Suprapubic skin (tissue), 4 donors: ENCODE data around the gene E2F3. TPM values are rescaled to one million over a fixed set of nuclear protein-coding genes. Genes with fewer than 3 reads are reported as not detected.
"Not testable (repeated sequence)": the region's sequence is repeated elsewhere in the genome, so short reads cannot be mapped to it uniquely, and the experiment has no call there.

Experiments used
- DNase-seq, 2 donors: peaks; one replicate each; pipeline ENCODE4 v3.0.0-alpha.2; 2019; ENCODE audit warnings: low spot score in 2 of 2
- H3K27ac ChIP-seq: fragments of 200-600 bp; sonication (generic); one replicate; pipeline ENCODE4 v1.5.1; 2019
- H3K27me3 ChIP-seq: fragments of 200-600 bp; sonication (generic); one replicate; pipeline ENCODE4 v1.5.1; 2019
- H3K36me3 ChIP-seq: fragments of 200-600 bp; sonication (generic); one replicate; pipeline ENCODE4 v1.5.1; 2019
- H3K4me1 ChIP-seq: fragments of 200-600 bp; sonication (generic); one replicate; pipeline ENCODE4 v1.5.1; 2019
- H3K4me3 ChIP-seq: fragments of 200-600 bp; sonication (generic); one replicate; pipeline ENCODE4 v1.5.1; 2019; ENCODE audit warnings: mild to moderate bottlenecking
- H3K9me3 ChIP-seq: fragments of 200-600 bp; sonication (generic); one replicate; pipeline ENCODE4 v1.5.1; 2019
- CTCF ChIP-seq, 2 donors: fragments of 200-600 bp in 1 of 2; fragments of 450-650 bp in 1 of 2; sonication (generic) in 1 of 2; IDR thresholded peaks; one replicate each; pipeline ENCODE4 v1.5.1; 2016 to 2019; ENCODE audit warnings: antibody characterized with exemption in 2 of 2, mild to moderate bottlenecking in 1 of 2, moderate library complexity in 1 of 2
- EP300 ChIP-seq: sonication (generic); formaldehyde crosslinking; IDR thresholded peaks from one replicate; pipeline ENCODE4 v1.6.1; 2017; ENCODE audit warnings: antibody characterized with exemption
- POLR2A ChIP-seq, 2 donors: fragments of 450-650 bp; IDR thresholded peaks; one replicate each; pipeline ENCODE4 v1.6.1; 2017; ENCODE audit warnings: antibody characterized with exemption in 2 of 2, mild to moderate bottlenecking in 2 of 2, moderate library complexity in 2 of 2
- POLR2AphosphoS5 ChIP-seq, 3 donors: sonication (generic); formaldehyde crosslinking; IDR thresholded peaks; one replicate each; pipeline ENCODE4 v1.6.1; 2017; ENCODE audit warnings: antibody characterized with exemption in 3 of 3
- WGBS: methylation state at CpG from one replicate; pipeline ENCODE4 v1.1.5; 2018; 5-methylcytosine and 5-hydroxymethylcytosine counted together
- total RNA-seq, 4 donors: library from RNA; depleted of rRNA; stranded (reverse); fragments of >200 nt; gene quantifications; one replicate each; pipeline ENCODE4 v1.1.0, GENCODE V29; 2016

The E2F3 gene
- total RNA-seq, 4 donors from 2014 or later: 1.9 to 3.6 (median 2.9) TPM

DNA sequence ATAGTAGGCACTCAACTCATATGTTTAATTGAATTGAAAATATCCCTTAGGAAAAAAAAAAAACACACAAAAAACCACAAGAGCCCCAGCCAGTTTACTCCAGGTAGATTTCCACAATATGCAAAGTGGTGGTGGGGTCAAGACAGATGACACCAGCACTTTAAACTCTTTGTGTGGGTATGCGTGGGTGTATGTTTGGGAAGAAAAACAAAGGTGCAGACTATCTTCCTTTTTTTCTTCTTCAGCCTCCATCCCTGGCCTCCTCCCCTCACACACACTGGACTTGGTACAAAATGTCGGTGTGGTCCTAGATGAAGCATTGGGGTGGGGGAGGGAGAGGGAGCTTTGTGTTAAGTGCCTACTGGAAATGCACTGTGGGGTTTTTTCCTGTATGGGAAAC is 90.4 kb downstream of the E2F3 start:
- TF ChIP-seq POLR2AphosphoS5 (IDR thresholded peaks at IDR 0.05) (no peak), POLR2A (IDR thresholded peaks at IDR 0.05) (no peak), EP300 (no peak), CTCF (IDR thresholded peaks at IDR 0.05) (no peak)
- 95% methylated on average over 2 of the region's 2 CpGs for WGBS
- H3K36me3 ChIP-seq: peaks cover 30% of the 10 kb centered on the region
- H3K4me3 ChIP-seq: no peak overlapping the region
- H3K4me1 ChIP-seq: no peaks in the 10 kb centered on the region
- no peak overlapping the region for H3K27ac ChIP-seq
- no peaks in the 10 kb centered on the region for H3K9me3 ChIP-seq
- no peaks in the 10 kb centered on the region for H3K27me3 ChIP-seq
- no peak for DNase-seq

GRCh38 chr6:20497216-20498040 is 95.7 kb downstream of the E2F3 start:
- Histone ChIP-seq H3K4me1 (no peaks in the 10 kb centered on the region), H3K27ac (no peak overlapping the region), H3K4me3 (no peak overlapping the region), H3K36me3 (no peaks in the 10 kb centered on the region), H3K9me3 (no peaks in the 10 kb centered on the region), H3K27me3 (no peaks in the 10 kb centered on the region)
- no peak for DNase-seq
- 61% methylated on average over 8 of the region's 8 CpGs for WGBS
- TF ChIP-seq POLR2A (IDR thresholded peaks at IDR 0.05): no peak
- no peak for TF ChIP-seq CTCF (IDR thresholded peaks at IDR 0.05)
- no peak for TF ChIP-seq EP300
- no peak for TF ChIP-seq POLR2AphosphoS5 (IDR thresholded peaks at IDR 0.05)

- no peaks in the 10 kb centered on the region for H3K27me3 ChIP-seq
- H3K27ac ChIP-seq: no peak overlapping the region
- no peaks in the 10 kb centered on the region for H3K36me3 ChIP-seq
- H3K4me3 ChIP-seq: no peak overlapping the region
- TF ChIP-seq EP300 (no peak), POLR2AphosphoS5 (IDR thresholded peaks at IDR 0.05) (no peak), CTCF (IDR thresholded peaks at IDR 0.05) (no peak)
- no peaks in the 10 kb centered on the region for H3K9me3 ChIP-seq
- DNase-seq: no peak
- 100% methylated on average over 2 of the region's 2 CpGs for WGBS
- no peaks in the 10 kb centered on the region for H3K4me1 ChIP-seq
Measured at GRCh38 chr6:20498041-20498385, 96.3 kb downstream of the E2F3 start.

DNA sequence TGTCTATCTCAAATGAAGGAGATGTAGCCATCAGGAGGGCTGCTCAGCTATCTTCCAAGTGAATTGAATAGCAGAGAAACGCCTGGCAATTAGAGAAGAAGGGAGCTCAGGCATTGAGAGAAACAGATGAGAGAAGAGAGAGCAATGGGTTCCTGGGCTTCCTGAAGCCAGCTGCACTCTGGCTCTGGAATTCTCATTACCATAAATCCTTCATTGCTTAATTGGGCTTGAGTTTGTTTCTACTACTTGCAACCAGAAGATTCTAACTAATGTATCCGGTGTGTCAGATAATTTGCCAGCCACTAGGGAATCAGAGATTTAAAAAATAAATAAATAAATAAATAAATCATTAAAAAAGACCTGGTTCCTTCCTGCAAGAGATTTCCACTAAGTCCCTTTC is 107.5 kb downstream of the E2F3 start:
- H3K27me3 ChIP-seq: no peaks in the 10 kb centered on the region
- H3K4me3 ChIP-seq: no peak overlapping the region
- no peak overlapping the region for H3K27ac ChIP-seq
- 41% methylated on average over 2 of the region's 2 CpGs for WGBS
- H3K36me3 ChIP-seq: no peaks in the 10 kb centered on the region
- H3K9me3 ChIP-seq: no peaks in the 10 kb centered on the region
- no peak for DNase-seq
- TF ChIP-seq POLR2AphosphoS5 (IDR thresholded peaks at IDR 0.05) (no peak), CTCF (IDR thresholded peaks at IDR 0.05) (no peak), POLR2A (IDR thresholded peaks at IDR 0.05) (no peak)
- H3K4me1 ChIP-seq: no peaks in the 10 kb centered on the region

GRCh38 chr6:20511852-20512251 is 110.2 kb downstream of the E2F3 start:
- Histone ChIP-seq H3K4me1 (no peaks in the 10 kb centered on the region), H3K36me3 (no peaks in the 10 kb centered on the region), H3K4me3 (no peak overlapping the region), H3K9me3 (no peaks in the 10 kb centered on the region), H3K27ac (no peak overlapping the region), H3K27me3 (no peaks in the 10 kb centered on the region)
- TF ChIP-seq POLR2A (IDR thresholded peaks at IDR 0.05) (no peak), EP300 (no peak), CTCF (IDR thresholded peaks at IDR 0.05) (no peak), POLR2AphosphoS5 (IDR thresholded peaks at IDR 0.05) (no peak)
- DNase-seq: no peak
- 89% methylated on average over 2 of the region's 2 CpGs for WGBS

GRCh38 chr6:20525208-20525607 is 123.5 kb downstream of the E2F3 start:
- not testable (repeated sequence) for H3K4me1 ChIP-seq, H3K27me3 ChIP-seq, H3K36me3 ChIP-seq, H3K9me3 ChIP-seq, H3K4me3 ChIP-seq, H3K27ac ChIP-seq, DNase-seq
- 61% methylated on average over 3 of the region's 3 CpGs for WGBS
